Esophagus muscularis mucosa (tissue), 4 donors: ENCODE results near the gene ADAMTS18. TPM values are rescaled to one million over a fixed set of nuclear protein-coding genes. Genes with fewer than 3 reads are reported as not detected.

ENCODE experiments used
- DNase-seq: peaks from one replicate; pipeline ENCODE4 v3.0.0-alpha.2; 2017; ENCODE audit errors: extremely low spot score
- H3K27ac ChIP-seq, 4 donors: fragments of 200-600 bp; sonication (generic); replicated peaks in 1 of 4; 1 replicate in 3 of 4; 2 replicates in 1 of 4; pipeline ENCODE4 v1.5.1; 2016 to 2019; ENCODE audit warnings: mild to moderate bottlenecking in 1 of 4
- H3K27me3 ChIP-seq, 4 donors: fragments of 200-600 bp; sonication (generic); one replicate each; pipeline versions ENCODE4 v1.5.1 to v1.6.0; 2016 to 2019
- H3K36me3 ChIP-seq, 4 donors: fragments of 200-600 bp; sonication (generic); one replicate each; pipeline ENCODE4 v1.5.1; 2016 to 2019
- H3K4me1 ChIP-seq, 4 donors: fragments of 200-600 bp; sonication (generic); one replicate each; pipeline ENCODE4 v1.5.1; 2016 to 2019
- H3K4me3 ChIP-seq, 4 donors: fragments of 200-600 bp; sonication (generic); 1 replicate in 2 of 4; 2 replicates in 2 of 4; pipeline ENCODE4 v1.5.1; 2016 to 2019; ENCODE audit warnings: mild to moderate bottlenecking in 4 of 4, moderate library complexity in 1 of 4
- H3K9me3 ChIP-seq, 4 donors: fragments of 200-600 bp; sonication (generic); 1 replicate in 3 of 4; 2 replicates in 1 of 4; pipeline ENCODE4 v1.5.1; 2016 to 2019
- EP300 ChIP-seq: sonication (generic); formaldehyde crosslinking; IDR thresholded peaks from one replicate; pipeline ENCODE4 v1.6.1; 2017; ENCODE audit warnings: antibody characterized with exemption
- POLR2A ChIP-seq: fragments of 450-650 bp; IDR thresholded peaks from one replicate; pipeline ENCODE4 v1.6.1; 2017; ENCODE audit warnings: antibody characterized with exemption, moderate library complexity, mild to moderate bottlenecking, low read depth
- POLR2AphosphoS5 ChIP-seq, 2 donors: sonication (generic); formaldehyde crosslinking; IDR thresholded peaks; one replicate each; pipeline ENCODE4 v1.6.1; 2017; ENCODE audit warnings: antibody characterized with exemption in 2 of 2
- WGBS: methylation state at CpG from one replicate; pipeline ENCODE4 v1.1.5; 2018; 5-methylcytosine and 5-hydroxymethylcytosine counted together
- intact Hi-C: fragments of 100-400 bp; cut with DNase I; formaldehyde crosslinking; loops from one replicate; pipeline ENCODE4 v1.15.1; 2023
- total RNA-seq, 4 donors: library from RNA; depleted of rRNA; stranded (reverse); fragments of >200 nt; gene quantifications; one replicate each; pipeline versions ENCODE4 v1.1.0 to v1.2.1, GENCODE V29; 2016
- TF ChIP-seq, protein P1 (sequence below), 3 experiments: fragments of 200-600 bp in 2 of 3; fragments of 450-650 bp in 1 of 3; sonication (generic) in 2 of 3; IDR thresholded peaks; one replicate each; pipeline ENCODE4 v1.5.1; 2017 to 2019; ENCODE audit warnings: antibody characterized with exemption in 3 of 3, mild to moderate bottlenecking in 2 of 3, moderate library complexity in 1 of 3

Gene ADAMTS18
- total RNA-seq, 4 donors from 2014 or later = 0.45 TPM; not detected in 3

GRCh38 chr16:77399546-77399945 lies 35.3 kb downstream of the ADAMTS18 start:
- H3K27ac ChIP-seq = no peak overlapping the region
- no peaks in the 10 kb centered on the region for H3K9me3 ChIP-seq
- TF ChIP-seq EP300 = no peak
- no peak for TF ChIP-seq POLR2A
- TF ChIP-seq, protein P1, sequence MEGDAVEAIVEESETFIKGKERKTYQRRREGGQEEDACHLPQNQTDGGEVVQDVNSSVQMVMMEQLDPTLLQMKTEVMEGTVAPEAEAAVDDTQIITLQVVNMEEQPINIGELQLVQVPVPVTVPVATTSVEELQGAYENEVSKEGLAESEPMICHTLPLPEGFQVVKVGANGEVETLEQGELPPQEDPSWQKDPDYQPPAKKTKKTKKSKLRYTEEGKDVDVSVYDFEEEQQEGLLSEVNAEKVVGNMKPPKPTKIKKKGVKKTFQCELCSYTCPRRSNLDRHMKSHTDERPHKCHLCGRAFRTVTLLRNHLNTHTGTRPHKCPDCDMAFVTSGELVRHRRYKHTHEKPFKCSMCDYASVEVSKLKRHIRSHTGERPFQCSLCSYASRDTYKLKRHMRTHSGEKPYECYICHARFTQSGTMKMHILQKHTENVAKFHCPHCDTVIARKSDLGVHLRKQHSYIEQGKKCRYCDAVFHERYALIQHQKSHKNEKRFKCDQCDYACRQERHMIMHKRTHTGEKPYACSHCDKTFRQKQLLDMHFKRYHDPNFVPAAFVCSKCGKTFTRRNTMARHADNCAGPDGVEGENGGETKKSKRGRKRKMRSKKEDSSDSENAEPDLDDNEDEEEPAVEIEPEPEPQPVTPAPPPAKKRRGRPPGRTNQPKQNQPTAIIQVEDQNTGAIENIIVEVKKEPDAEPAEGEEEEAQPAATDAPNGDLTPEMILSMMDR (IDR thresholded peaks at IDR 0.05) = no peak
- no peak for TF ChIP-seq POLR2AphosphoS5 (IDR thresholded peaks at IDR 0.05)
- no peak overlapping the region for H3K4me3 ChIP-seq
- H3K27me3 ChIP-seq = no peaks in the 10 kb centered on the region
- H3K36me3 ChIP-seq = no peaks in the 10 kb centered on the region
- DNase-seq = no peak
- H3K4me1 ChIP-seq = no peaks in the 10 kb centered on the region
- intact Hi-C loops = no loop called here
- 76% methylated on average over 2 of the region's 2 CpGs for WGBS

DNA sequence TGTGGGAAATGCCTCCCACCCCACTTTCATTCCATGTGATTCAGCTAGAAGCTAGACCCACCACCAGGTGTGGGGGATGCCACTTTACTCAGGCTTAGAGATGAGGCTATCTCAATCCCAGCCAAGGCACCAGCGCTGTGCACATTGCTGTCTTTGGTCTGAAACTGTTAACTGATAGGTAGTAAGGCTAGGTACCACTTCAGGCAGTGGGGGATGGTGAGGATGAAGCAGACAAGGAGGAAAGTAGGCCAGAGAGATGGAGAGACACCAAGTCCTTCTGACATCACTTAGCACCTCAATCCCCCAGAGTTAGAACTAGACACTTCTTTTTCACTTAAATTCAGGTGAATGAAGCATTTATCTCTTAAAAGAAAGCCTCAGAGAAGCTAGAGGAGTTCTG lies 35.8 kb downstream of the ADAMTS18 start:
- H3K27ac ChIP-seq = no peak overlapping the region
- WGBS = 67% methylated on average over 1 of the region's 1 CpG
- no peaks in the 10 kb centered on the region for H3K4me1 ChIP-seq
- H3K27me3 ChIP-seq = no peaks in the 10 kb centered on the region
- TF ChIP-seq EP300 (no peak), POLR2A (no peak), POLR2AphosphoS5 (IDR thresholded peaks at IDR 0.05) (no peak)
- TF ChIP-seq, protein P1 (IDR thresholded peaks at IDR 0.05) = no peak
- intact Hi-C loops = no loop called here
- no peak overlapping the region for H3K4me3 ChIP-seq
- peak; percentile 75 for DNase-seq
- H3K9me3 ChIP-seq = no peaks in the 10 kb centered on the region
- H3K36me3 ChIP-seq = no peaks in the 10 kb centered on the region

DNA sequence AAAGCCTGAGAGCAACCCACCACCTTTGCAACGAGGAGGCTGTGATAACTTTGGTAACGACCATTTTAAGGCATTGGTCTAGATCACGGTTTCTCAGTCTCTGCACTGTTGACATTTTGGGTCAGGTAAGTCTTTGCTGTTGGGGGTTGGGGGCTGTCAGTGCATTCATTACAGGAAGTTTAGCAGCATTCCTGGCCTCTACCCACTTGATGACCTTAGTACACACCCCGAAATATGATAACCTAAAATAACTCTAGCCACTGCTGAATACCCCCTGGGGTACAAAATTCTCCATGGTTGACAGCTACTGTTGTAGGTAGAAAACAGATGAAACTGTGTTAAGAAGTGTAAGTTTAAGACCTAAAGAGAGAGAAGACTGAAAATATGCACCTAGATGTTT lies 36.3 kb downstream of the ADAMTS18 start:
- Histone ChIP-seq H3K9me3 (no peaks in the 10 kb centered on the region), H3K36me3 (no peaks in the 10 kb centered on the region), H3K27ac (no peak overlapping the region), H3K27me3 (no peaks in the 10 kb centered on the region), H3K4me1 (no peaks in the 10 kb centered on the region), H3K4me3 (no peak overlapping the region)
- intact Hi-C loops = no loop called here
- TF ChIP-seq POLR2AphosphoS5 (IDR thresholded peaks at IDR 0.05) = no peak
- TF ChIP-seq POLR2A = no peak
- TF ChIP-seq EP300 = no peak
- TF ChIP-seq, protein P1 (IDR thresholded peaks at IDR 0.05) = no peak
- DNase-seq = peak; percentile 37
- 58% methylated on average over 4 of the region's 4 CpGs for WGBS

DNA sequence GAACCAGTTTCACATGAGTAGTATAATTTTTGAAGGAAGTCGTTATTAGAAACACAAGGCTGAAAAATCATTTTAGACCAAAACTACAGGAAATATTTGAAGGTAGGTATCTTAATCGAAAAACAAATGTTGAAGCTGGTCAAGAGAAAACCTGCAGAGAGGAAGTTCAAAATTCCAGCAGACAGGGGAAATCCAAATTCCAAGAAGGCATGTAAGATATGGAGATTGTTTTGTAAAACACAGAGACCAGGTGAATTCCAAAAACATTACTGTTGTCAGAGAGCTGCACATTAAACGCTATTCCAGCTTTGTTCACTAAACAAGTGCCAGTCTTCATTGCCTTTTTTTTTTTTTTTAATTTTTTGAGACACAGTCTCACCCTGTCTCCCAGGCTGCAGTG lies 38.4 kb downstream of the ADAMTS18 start:
- no peaks in the 10 kb centered on the region for H3K4me1 ChIP-seq
- H3K9me3 ChIP-seq = no peaks in the 10 kb centered on the region
- H3K4me3 ChIP-seq = no peak overlapping the region
- no peaks in the 10 kb centered on the region for H3K27me3 ChIP-seq
- H3K27ac ChIP-seq = no peak overlapping the region
- 65% methylated on average over 3 of the region's 3 CpGs for WGBS
- H3K36me3 ChIP-seq = no peaks in the 10 kb centered on the region
- intact Hi-C loops = no loop called here
- TF ChIP-seq, protein P1 (IDR thresholded peaks at IDR 0.05) = no peak
- TF ChIP-seq EP300 (no peak), POLR2AphosphoS5 (IDR thresholded peaks at IDR 0.05) (no peak), POLR2A (no peak)
- no peak for DNase-seq

- intact Hi-C loops = no loop called here
- no peak for DNase-seq
- TF ChIP-seq EP300 (no peak), POLR2AphosphoS5 (IDR thresholded peaks at IDR 0.05) (no peak), POLR2A (no peak)
- TF ChIP-seq, protein P1 (IDR thresholded peaks at IDR 0.05) = no peak
Measured at GRCh38 chr16:77394699-77395098, 40.1 kb downstream of the ADAMTS18 start.

More at GRCh38 chr16:77394699-77395098, 40.1 kb downstream of the ADAMTS18 start:
- H3K27ac ChIP-seq = no peak overlapping the region
- H3K4me3 ChIP-seq = no peak overlapping the region
- no peaks in the 10 kb centered on the region for H3K4me1 ChIP-seq
- no peaks in the 10 kb centered on the region for H3K27me3 ChIP-seq
- H3K36me3 ChIP-seq = no peaks in the 10 kb centered on the region
- 95% methylated on average over 2 of the region's 2 CpGs for WGBS
- H3K9me3 ChIP-seq = no peaks in the 10 kb centered on the region
